ENCODE results near the gene ALK.

GRCh38 chr2:29278966-29279365 lies 642.4 kb downstream of the ALK start:
- TF ChIP-seq CTCF (conservative IDR thresholded peaks at IDR 0.05 in 1 of 2, IDR thresholded peaks at IDR 0.05 in 1 of 2; ENCODE audit: low read depth in 1 of 2, low read length in 2 of 2) (no peak), EZH2 (IDR thresholded peaks at IDR 0.05; ENCODE audit: low read length, missing control alignments) (no peak)
